GM21515 (cell line): ENCODE measurements around the gene KRTAP3-3.

Experiments used
- ATAC-seq: cut with Tn5 transposase; IDR thresholded peaks from one replicate; pipeline ENCODE4 v1.9.1; 2021; ENCODE audit not compliant: unreplicated experiment

Gene KRTAP3-3

GRCh38 chr17:40961591-40961990, 32.4 kb downstream of the KRTAP3-3 start:
- ATAC-seq: no peak

- no peak for ATAC-seq
Measured at GRCh38 chr17:40960144-40960543, 33.8 kb downstream of the KRTAP3-3 start.

- no peak for ATAC-seq
Measured at GRCh38 chr17:40958086-40958953, 35.6 kb downstream of the KRTAP3-3 start.

GRCh38 chr17:40956401-40957254, 37.3 kb downstream of the KRTAP3-3 start:
- ATAC-seq: no peak

GRCh38 chr17:40953881-40954280, 40.1 kb downstream of the KRTAP3-3 start:
- no peak for ATAC-seq

- ATAC-seq: no peak
Measured at GRCh38 chr17:40952661-40953060, 41.3 kb downstream of the KRTAP3-3 start.

- no peak for ATAC-seq
Measured at GRCh38 chr17:40952154-40952553, 41.8 kb downstream of the KRTAP3-3 start.

GRCh38 chr17:40951011-40951622, 42.8 kb downstream of the KRTAP3-3 start:
- no peak for ATAC-seq

GRCh38 chr17:40950176-40950575, 43.8 kb downstream of the KRTAP3-3 start:
- no peak for ATAC-seq

- ATAC-seq: no peak
Measured at GRCh38 chr17:40949418-40949817, 44.5 kb downstream of the KRTAP3-3 start.

GRCh38 chr17:40947929-40948328, 46.0 kb downstream of the KRTAP3-3 start:
- ATAC-seq: no peak

- no peak for ATAC-seq
Measured at GRCh38 chr17:40945414-40945813, 48.5 kb downstream of the KRTAP3-3 start.

- ATAC-seq: no peak
Measured at GRCh38 chr17:40944531-40944930, 49.4 kb downstream of the KRTAP3-3 start.
